DND-41 (cell line): ENCODE results near the gene DDX39B.

Experiments used
- EZH2 ChIP-seq: IDR thresholded peaks from 3 replicates; pipeline ENCODE4 v1.6.1; 2012; ENCODE audit warnings: borderline replicate concordance, low read depth, mild to moderate bottlenecking, moderate library complexity, low read length, inconsistent platforms; ENCODE audit not compliant: severe bottlenecking
- TF ChIP-seq, protein P1 (sequence below): IDR thresholded peaks from 2 replicates; pipeline ENCODE4 v1.5.1; 2012; ENCODE audit warnings: borderline replicate concordance, low read length, moderate library complexity, mild to moderate bottlenecking; ENCODE audit not compliant: poor library complexity, severe bottlenecking; ENCODE audit errors: extremely low read depth

DNA sequence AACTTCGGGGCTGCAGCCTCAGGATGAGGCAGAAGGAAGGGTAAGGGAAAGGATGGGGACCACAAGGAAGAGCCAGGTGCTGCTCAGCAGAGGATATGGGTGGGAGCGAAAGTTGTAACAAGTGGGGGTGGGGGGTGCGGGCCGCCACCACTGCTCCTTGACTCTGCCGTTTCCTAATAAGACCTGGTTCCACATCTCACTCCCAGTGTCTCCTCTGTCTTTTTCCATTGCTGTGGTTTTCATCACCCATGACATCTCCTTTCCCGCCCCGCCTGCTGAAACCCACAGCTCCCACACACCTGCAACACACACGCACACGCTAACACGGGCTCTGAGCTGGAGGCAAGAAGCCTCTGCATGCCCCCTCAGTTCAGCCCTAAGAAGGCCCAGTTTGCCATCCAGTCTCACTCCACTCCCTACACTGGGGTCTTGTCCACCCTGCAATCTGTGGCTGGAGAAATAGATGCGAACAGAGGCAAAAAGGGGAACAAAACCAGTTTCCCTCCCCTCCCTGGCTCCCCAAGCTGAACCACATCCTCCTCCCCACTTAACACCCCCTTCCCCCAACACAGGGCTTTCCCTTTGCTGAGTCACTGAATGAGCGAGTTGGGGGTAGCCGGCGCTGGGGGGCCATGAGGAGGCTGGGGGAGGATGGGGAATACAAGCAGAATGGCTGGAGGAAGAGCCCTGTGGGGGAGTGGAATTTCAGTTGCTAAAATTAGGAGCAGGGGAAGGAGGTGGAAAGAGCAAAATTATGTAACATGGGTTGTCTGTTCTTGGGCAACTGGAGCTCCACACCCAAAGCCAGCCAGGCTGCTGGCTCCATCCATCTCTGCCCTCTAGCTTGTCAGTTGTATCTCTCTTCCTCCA lies 17.1 kb upstream of the DDX39B start:
- TF ChIP-seq, protein P1, sequence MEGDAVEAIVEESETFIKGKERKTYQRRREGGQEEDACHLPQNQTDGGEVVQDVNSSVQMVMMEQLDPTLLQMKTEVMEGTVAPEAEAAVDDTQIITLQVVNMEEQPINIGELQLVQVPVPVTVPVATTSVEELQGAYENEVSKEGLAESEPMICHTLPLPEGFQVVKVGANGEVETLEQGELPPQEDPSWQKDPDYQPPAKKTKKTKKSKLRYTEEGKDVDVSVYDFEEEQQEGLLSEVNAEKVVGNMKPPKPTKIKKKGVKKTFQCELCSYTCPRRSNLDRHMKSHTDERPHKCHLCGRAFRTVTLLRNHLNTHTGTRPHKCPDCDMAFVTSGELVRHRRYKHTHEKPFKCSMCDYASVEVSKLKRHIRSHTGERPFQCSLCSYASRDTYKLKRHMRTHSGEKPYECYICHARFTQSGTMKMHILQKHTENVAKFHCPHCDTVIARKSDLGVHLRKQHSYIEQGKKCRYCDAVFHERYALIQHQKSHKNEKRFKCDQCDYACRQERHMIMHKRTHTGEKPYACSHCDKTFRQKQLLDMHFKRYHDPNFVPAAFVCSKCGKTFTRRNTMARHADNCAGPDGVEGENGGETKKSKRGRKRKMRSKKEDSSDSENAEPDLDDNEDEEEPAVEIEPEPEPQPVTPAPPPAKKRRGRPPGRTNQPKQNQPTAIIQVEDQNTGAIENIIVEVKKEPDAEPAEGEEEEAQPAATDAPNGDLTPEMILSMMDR: no peak
- TF ChIP-seq EZH2: no peak
